HUES64 (cell line): ENCODE measurements around the gene AK2.
"Not testable (repeated sequence)": the region's sequence is repeated elsewhere in the genome, so short reads cannot be mapped to it uniquely, and the experiment has no call there.

Experiments
- H3K27ac ChIP-seq: 2 replicates; pipeline ENCODE4 v1.7.0; 2013; ENCODE audit warnings: low read depth, low read length, inconsistent platforms
- H3K27me3 ChIP-seq: 2 replicates; pipeline ENCODE4 v1.6.1; 2013; ENCODE audit warnings: mild to moderate bottlenecking, low read length; ENCODE audit not compliant: insufficient read depth
- H3K36me3 ChIP-seq: 2 replicates; pipeline ENCODE4 v1.6.1; 2013; ENCODE audit warnings: mild to moderate bottlenecking, low read length; ENCODE audit not compliant: insufficient read depth
- H3K4me1 ChIP-seq: 2 replicates; pipeline ENCODE4 v1.6.1; 2013; ENCODE audit warnings: mild to moderate bottlenecking, low read length, moderate library complexity; ENCODE audit not compliant: insufficient read depth
- H3K4me3 ChIP-seq: 2 replicates; pipeline ENCODE4 v1.5.1; 2013; ENCODE audit warnings: mild to moderate bottlenecking, low read length, moderate library complexity
- H3K9ac ChIP-seq: 2 replicates; pipeline ENCODE4 v1.6.1; 2013; ENCODE audit warnings: mild to moderate bottlenecking, low read depth, low read length
- H3K9me3 ChIP-seq: 2 replicates; pipeline ENCODE4 v1.6.1; 2013; ENCODE audit warnings: low read depth, low read length; ENCODE audit not compliant: insufficient read depth
- WGBS: fragments of 150-250, 120-280 bp; methylation state at CpG from one replicate; pipeline ENCODE4 v1.1.7; 2013; ENCODE audit warnings: missing lambda C conversion rate; 5-methylcytosine and 5-hydroxymethylcytosine counted together

AK2 gene

DNA sequence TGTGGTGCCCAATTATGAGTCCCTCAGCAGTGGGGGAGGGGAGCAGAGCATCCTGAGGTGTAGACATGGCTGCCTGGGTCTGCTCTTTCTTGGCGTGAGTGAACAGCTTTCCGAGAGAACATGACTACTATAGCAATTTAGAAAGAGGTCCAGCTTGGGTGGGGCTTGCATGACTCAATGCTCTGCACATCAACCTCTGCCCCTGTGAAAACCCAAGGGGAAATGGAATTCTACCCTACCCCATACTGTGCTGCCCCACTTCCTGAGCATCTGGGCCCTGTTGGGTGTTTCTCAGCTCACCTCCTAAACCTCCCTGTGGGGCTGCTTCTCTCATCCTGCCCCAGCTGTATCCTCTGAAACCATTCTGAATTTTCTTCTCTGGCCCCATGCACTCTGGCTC, 36.0 kb upstream of the AK2 start:
- WGBS = 96% methylated on average over 2 of the region's 2 CpGs
- Histone ChIP-seq H3K4me3 (no peak overlapping the region), H3K9ac (no peak overlapping the region), H3K4me1 (no peaks in the 10 kb centered on the region), H3K27ac (no peak overlapping the region), H3K27me3 (no peaks in the 10 kb centered on the region), H3K36me3 (no peaks in the 10 kb centered on the region), H3K9me3 (no peaks in the 10 kb centered on the region)

DNA sequence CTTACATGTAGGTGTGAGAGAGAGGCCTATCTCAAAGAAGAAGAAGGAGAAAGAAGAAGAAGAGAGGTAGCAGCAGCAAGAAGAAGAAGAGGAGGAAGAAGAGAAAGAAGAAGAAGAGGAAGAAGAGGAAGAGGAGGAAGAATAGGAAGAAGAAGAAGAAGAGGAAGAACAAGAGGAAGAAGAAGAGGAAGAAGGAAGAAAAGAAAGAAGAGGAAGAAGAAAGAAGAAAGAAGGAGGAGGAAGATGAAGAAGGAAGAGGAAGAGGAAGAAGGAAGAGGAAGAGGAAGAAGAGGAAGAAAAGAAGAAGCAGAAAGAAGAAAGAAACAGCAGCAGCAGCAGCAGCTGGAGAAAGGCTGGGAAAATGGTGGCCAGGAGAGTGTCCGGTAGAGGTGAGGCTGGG, 33.9 kb upstream of the AK2 start:
- no peaks in the 10 kb centered on the region for H3K36me3 ChIP-seq
- no peaks in the 10 kb centered on the region for H3K27me3 ChIP-seq
- WGBS = 90% methylated on average over 1 of the region's 1 CpG
- no peak overlapping the region for H3K4me3 ChIP-seq
- H3K27ac ChIP-seq = no peak overlapping the region
- no peak overlapping the region for H3K9ac ChIP-seq
- no peaks in the 10 kb centered on the region for H3K4me1 ChIP-seq
- peaks cover 2% of the 10 kb centered on the region; the same call in 1 of the 2 replicates for H3K9me3 ChIP-seq

DNA sequence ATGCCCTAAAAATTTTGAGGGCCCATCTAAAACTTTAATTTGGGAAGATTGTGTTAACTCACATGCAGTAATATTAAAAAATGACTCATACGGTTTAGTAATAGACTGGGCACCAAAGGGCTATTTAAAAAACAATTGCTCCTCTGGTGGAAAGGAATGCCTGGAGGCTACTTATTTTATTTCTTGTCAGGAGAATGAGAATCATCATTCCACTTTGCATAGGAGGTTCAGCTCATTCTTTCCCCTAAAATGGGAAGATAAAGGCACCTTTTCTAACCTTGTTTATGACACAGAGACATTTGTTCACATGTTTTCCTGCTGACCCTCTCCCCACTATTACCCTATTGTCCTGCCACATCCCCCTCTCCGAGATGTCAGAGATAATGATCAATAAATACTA, 31.4 kb upstream of the AK2 start:
- not testable (repeated sequence) for H3K27ac ChIP-seq, H3K27me3 ChIP-seq, H3K9ac ChIP-seq, H3K36me3 ChIP-seq, H3K4me1 ChIP-seq, H3K4me3 ChIP-seq
- peaks cover 19% of the 10 kb centered on the region for H3K9me3 ChIP-seq
- WGBS = 75% methylated on average over 1 of the region's 2 CpGs

DNA sequence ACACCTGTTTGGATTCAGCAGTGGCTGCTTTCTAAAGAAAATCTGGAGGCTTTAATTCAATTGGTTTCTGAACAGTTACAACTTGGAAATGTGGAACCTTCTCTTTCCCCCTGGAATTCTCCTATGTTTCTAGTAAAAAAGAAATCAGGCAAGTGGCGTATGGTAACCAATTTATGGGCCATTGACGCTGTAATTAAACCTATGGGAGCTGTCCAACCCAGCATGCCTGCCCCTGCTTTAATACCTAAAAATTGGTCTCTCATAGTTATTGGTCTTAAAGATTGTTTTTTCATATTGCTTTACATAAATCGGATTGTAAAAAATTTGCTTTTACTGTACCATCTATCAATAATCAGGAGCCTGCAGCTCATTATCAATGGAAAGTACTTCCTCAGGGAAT, 29.8 kb upstream of the AK2 start:
- peaks cover 31% of the 10 kb centered on the region for H3K9me3 ChIP-seq
- H3K36me3 ChIP-seq, H3K27ac ChIP-seq, H3K4me1 ChIP-seq, H3K27me3 ChIP-seq, H3K9ac ChIP-seq, H3K4me3 ChIP-seq: not testable (repeated sequence)
- WGBS = 92% methylated on average over 3 of the region's 3 CpGs

DNA sequence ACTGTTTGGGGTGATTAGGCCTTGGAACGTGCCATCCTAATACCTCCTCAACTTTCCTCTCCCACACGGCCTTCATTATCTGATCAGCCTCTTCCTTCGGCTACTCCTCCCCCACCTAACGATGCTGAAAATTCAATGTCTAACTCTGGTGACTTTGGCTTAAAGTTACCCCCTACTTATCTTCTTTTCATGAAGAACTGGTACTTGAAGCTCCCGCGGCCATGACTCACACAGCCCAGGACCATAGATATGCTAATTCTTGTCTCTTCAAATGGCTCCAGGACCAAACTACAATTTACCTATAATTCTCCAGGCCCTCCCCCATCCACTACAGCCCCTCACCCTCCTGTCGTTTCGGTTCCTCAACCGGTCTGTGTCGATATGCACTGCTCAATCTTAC, 28.6 kb upstream of the AK2 start:
- WGBS = 37% methylated on average over 10 of the region's 10 CpGs
- no peak overlapping the region for H3K9ac ChIP-seq
- H3K27ac ChIP-seq = peak overlapping the region; percentile 77; the same call in 1 of the 2 replicates
- no peak overlapping the region for H3K4me3 ChIP-seq
- H3K4me1 ChIP-seq = no peaks in the 10 kb centered on the region
- H3K27me3 ChIP-seq = no peaks in the 10 kb centered on the region
- no peaks in the 10 kb centered on the region for H3K36me3 ChIP-seq
- peaks cover 31% of the 10 kb centered on the region for H3K9me3 ChIP-seq

DNA sequence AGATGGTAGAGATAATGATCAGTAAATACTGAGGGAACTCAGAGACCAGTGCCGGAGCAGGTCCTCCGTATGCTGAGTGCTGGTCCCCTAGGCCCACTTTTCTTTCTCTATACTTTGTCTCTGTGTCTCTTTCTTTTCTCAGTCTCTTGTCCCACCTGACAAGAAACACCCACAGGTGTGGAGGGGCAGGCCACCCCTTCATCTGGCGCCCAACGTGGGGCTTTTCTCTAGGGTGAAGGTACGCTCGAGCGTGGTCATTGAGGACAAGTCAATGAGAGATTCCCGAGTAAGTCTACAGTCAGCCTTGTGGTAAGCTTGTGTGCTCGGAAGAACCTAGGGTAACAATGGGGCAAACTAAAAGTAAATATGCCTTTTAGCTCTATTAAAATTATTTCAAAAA, 27.6 kb upstream of the AK2 start:
- H3K9me3 ChIP-seq = peaks cover 31% of the 10 kb centered on the region
- not testable (repeated sequence) for H3K4me3 ChIP-seq, H3K9ac ChIP-seq, H3K36me3 ChIP-seq, H3K27me3 ChIP-seq, H3K4me1 ChIP-seq, H3K27ac ChIP-seq
- WGBS = 95% methylated on average over 9 of the region's 9 CpGs

DNA sequence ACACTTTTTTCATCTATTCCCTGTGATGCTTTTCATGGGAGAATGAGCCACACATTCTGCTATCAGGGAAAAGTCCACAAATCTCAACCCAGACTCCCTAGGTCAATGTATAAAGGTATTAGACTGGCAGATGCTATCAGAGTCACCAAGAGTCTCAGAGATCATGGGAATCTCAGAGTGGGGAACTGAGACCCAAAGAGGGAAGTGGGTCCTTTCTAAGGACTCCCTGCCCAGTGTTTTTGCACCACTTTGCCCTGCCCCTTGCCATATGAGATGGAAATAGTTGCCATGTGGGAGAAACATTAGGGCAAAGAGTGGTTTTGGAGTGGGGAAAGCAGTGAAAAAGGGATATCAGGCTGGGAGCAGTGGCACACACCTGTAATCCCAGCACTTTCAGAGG, 25.2 kb upstream of the AK2 start:
- Histone ChIP-seq H3K36me3 (no peaks in the 10 kb centered on the region), H3K9me3 (peaks cover 31% of the 10 kb centered on the region), H3K9ac (no peak overlapping the region), H3K4me3 (no peak overlapping the region), H3K27me3 (no peaks in the 10 kb centered on the region), H3K27ac (no peak overlapping the region), H3K4me1 (no peaks in the 10 kb centered on the region)

DNA sequence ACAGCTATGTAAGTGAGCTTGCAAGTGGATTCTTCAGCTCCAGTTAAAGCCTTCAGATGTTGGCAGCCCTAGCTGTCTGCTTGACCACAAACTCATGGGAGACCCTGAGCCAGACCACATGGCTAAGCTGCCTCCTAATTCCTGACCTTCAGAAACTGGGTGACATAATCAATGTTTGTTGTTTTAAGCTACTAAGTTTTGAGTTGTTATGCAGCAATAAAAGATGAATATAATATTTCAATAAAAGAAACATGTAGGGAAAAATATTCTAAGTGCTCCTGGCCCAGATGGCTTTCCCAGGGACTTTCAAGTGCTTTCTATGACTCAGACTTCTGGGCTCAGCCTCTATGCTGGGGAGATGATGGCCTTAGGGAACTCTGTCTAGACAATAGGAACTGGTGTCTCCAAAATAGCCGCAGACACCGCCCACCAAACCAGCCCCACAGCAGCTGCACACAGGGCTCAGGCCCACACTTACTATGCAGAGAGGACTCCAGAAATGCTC, 23.9 kb upstream of the AK2 start:
- WGBS = 99% methylated on average over 2 of the region's 2 CpGs
- Histone ChIP-seq H3K4me1 (no peaks in the 10 kb centered on the region), H3K4me3 (no peak overlapping the region), H3K9ac (no peak overlapping the region), H3K27me3 (no peaks in the 10 kb centered on the region), H3K27ac (no peak overlapping the region), H3K9me3 (peaks cover 29% of the 10 kb centered on the region), H3K36me3 (no peaks in the 10 kb centered on the region)

DNA sequence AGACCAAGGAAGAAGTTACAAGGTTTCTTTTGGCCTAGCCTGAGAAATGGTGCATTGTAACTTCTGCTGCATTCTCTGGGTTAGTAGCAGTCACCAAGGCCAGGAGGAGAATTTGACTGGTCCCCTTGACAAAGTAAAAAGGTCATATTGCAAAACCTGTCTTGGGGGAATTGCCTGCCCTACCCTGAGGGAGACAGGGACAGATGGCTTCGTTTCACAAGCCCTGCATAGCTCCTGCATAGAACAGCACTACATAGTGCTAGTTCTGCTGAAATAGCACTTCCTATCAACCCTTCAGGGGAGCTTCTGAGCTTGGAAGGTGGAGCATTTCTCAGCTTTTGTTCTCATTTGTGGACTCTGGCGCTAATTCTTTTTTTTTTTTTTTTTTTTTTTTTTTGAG, 20.4 kb upstream of the AK2 start:
- WGBS = 94% methylated on average over 2 of the region's 2 CpGs
- H3K27ac ChIP-seq = no peak overlapping the region
- no peak overlapping the region for H3K9ac ChIP-seq
- H3K9me3 ChIP-seq = peaks cover 4% of the 10 kb centered on the region; the same call in 1 of the 2 replicates
- no peak overlapping the region for H3K4me3 ChIP-seq
- H3K27me3 ChIP-seq = no peaks in the 10 kb centered on the region
- H3K36me3 ChIP-seq = no peaks in the 10 kb centered on the region
- no peaks in the 10 kb centered on the region for H3K4me1 ChIP-seq

DNA sequence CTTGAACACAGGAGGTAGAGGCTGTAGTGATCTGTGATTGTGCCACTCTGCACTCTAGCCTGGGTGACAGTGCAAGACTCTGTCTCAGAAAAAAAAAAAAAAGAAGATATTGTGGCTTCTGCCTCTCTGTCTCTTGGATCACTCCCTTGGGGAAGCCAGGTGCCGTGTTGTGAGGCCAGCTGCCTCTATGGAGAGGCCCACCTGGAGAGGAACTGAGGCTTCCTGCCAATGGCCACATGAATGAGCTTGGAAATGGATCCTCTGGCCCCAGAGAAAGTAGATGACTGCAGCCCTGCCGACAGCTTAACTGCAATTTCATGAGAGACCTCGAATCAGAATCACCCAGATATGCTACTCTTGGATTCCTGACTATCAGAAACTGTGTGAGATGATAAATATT, 19.7 kb upstream of the AK2 start:
- Histone ChIP-seq H3K9ac (no peak overlapping the region), H3K27ac (no peak overlapping the region), H3K4me3 (no peak overlapping the region), H3K27me3 (no peaks in the 10 kb centered on the region), H3K36me3 (no peaks in the 10 kb centered on the region), H3K9me3 (0 out of 2 replicates have a peak, but pooled peaks cover 2% of the 10 kb centered on the region), H3K4me1 (no peaks in the 10 kb centered on the region)
- WGBS = 97% methylated on average over 3 of the region's 3 CpGs

DNA sequence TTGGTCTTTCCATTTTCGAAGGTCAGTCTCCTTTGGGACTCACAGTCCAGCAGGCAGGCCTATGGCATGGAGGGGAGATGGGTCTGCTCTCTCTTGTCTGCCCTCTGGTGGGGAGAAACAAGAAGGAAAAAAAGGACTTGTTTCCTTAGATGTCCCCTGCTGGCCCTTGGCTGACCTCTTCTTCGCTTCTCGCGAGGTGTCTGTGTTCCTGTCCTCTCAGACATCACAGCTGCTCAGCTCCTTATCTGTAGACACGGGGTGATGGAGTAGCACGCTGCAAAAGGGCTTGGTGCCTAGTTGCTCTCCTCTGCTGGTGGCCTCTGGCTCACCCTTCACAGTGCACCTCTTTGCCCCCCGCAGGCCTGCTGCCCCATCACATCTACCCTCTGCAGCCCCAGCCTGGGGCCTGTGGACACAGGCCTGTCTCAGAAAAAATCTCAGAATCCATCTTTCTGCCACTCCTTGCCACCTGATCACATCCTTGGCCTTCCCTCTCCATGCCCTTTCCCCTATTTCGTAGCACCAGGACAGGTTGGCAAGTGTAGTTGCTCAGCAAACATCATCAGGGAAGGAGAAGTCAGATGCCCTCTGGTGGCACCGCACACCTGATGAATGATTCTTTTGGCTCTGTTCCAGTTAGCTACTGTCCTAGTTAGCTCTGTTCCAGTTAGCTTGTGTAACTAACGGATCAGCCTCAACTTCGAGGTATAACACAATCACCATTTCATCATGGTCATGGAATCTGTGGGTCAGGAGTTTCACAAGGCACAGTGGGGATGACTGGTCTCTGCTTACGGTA, 18.7 kb upstream of the AK2 start:
- H3K27ac ChIP-seq = no peak overlapping the region
- 73% methylated on average over 12 of the region's 12 CpGs for WGBS
- peaks cover 4% of the 10 kb centered on the region; the same call in 1 of the 2 replicates for H3K9me3 ChIP-seq
- no peaks in the 10 kb centered on the region for H3K27me3 ChIP-seq
- H3K4me3 ChIP-seq = no peak overlapping the region
- no peak overlapping the region for H3K9ac ChIP-seq
- no peaks in the 10 kb centered on the region for H3K36me3 ChIP-seq
- no peaks in the 10 kb centered on the region for H3K4me1 ChIP-seq
